Mesodermal cell (in vitro differentiated cells): ENCODE measurements around the gene ELL3.

Source experiments
- H3K27ac ChIP-seq: 2 replicates; pipeline ENCODE4 v1.7.0; 2013; ENCODE audit warnings: mild to moderate bottlenecking, low read depth, low read length, moderate library complexity; ENCODE audit not compliant: severe bottlenecking
- H3K36me3 ChIP-seq: 2 replicates; pipeline ENCODE4 v1.7.1; 2013; ENCODE audit warnings: mild to moderate bottlenecking, low read length, moderate library complexity; ENCODE audit not compliant: control insufficient read depth, insufficient read depth
- H3K4me1 ChIP-seq: one replicate; pipeline ENCODE4 v1.7.1; 2013; ENCODE audit warnings: mild to moderate bottlenecking, low read length; ENCODE audit not compliant: insufficient read depth, control insufficient read depth, poor library complexity, severe bottlenecking
- H3K4me3 ChIP-seq: 2 replicates; pipeline ENCODE4 v1.7.0; 2013; ENCODE audit warnings: low read length, control low read depth, mild to moderate bottlenecking; ENCODE audit not compliant: insufficient read depth, poor library complexity, severe bottlenecking; ENCODE audit errors: extremely low read depth
- H3K9me3 ChIP-seq: 2 replicates; pipeline ENCODE4 v1.7.1; 2013; ENCODE audit warnings: mild to moderate bottlenecking, low read length, moderate library complexity; ENCODE audit not compliant: control insufficient read depth
- WGBS, 2 experiments: methylation state at CpG; one replicate each; pipeline ENCODE4 v1.1.5; 2013; ENCODE audit warnings: missing lambda C conversion rate in 2 of 2; ENCODE audit not compliant: insufficient coverage in 2 of 2; 5-methylcytosine and 5-hydroxymethylcytosine counted together

Gene ELL3

DNA sequence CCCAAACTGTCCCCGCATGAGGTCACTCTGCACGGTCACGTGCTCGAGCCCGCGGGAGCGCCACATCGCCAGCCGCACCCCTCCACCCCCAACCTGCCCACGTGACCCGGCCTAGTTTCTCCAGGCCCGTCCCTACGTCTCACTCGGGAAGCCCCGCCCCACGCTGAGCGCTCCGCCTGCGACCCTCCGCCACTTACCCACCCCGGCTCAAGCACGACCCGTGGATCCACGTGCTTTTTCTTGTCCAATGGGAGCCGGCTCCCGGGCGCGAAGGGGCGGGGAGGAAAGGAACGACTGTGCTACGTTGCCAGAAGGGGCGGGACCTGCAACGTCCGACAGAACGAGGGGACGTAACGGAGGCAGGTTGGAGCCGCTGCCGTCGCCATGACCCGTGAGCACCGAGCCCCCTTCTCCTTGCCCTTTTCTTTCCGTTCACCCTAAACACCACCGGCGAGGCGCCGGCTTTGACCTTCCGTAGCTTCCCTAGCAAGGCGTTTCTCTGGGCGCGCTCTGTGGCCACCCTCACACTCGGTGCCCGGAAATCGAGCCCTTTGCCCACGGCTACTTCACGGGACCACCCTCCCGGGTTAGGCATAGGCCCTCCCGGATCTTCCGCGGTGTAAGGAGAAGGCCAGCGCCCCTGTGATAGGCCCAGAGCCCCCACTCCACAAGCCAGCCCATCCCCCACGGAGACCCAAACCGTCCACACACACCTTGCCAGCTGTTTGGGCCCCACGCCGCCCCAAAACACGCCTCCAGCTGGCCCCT lies 15.4 kb upstream of the ELL3 start, which contains the start of gene SERF2:
TSS of gene SERF2 (plus strand) at position 328 of the 768 bp plus-strand sequence. CDS start at position 385, 57 bp downstream.
- peak within 1 kb of the TSS; percentile 100 for H3K4me3 ChIP-seq

GRCh38 chr15:43789409-43789808 lies 12.6 kb upstream of the ELL3 start:
- 92 to 100% methylated on average over 1 to 2 of the region's 3 CpGs for WGBS, 2 experiments
- Histone ChIP-seq H3K27ac (no peak overlapping the region), H3K36me3 (peaks cover 17% of the 10 kb centered on the region), H3K9me3 (no peaks in the 10 kb centered on the region), H3K4me1 (peaks cover 10% of the 10 kb centered on the region), H3K4me3 (no peak overlapping the region)

More for the DNA sequence above, 15.4 kb upstream of the ELL3 start, which contains the start of gene SERF2:
- H3K36me3 ChIP-seq: peaks cover 43% of the 10 kb centered on the region
- peaks cover 38% of the 10 kb centered on the region for H3K4me1 ChIP-seq
- no peaks in the 10 kb centered on the region for H3K9me3 ChIP-seq
- peak within 1 kb of the TSS; percentile 97 for H3K27ac ChIP-seq
- 0% methylated on average over 38 to 59 of the region's 66 CpGs for WGBS, 2 experiments

DNA sequence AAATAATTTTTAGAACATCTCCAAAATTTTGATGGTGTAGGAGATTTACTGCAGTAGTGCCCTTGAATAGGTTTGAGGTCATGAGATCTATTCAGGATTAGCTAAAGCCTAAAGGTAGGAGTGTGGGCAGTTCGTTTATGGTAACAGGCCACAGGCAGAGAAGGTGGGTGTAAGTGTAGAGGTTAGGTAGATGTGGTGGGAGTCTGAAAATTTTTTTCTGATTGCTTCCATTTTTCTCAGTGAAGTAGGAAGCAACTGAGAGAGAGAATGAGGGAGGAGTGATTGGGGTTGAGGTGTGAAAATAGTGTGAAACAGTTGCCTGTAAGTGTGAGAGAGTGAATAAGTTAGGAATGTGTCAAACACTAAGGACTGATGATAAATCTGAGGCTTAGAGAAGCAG lies 2.2 kb upstream of the ELL3 start:
- Histone ChIP-seq H3K9me3 (no peaks in the 10 kb centered on the region), H3K4me1 (no peaks in the 10 kb centered on the region), H3K4me3 (no peak overlapping the region), H3K36me3 (peaks cover 3% of the 10 kb centered on the region), H3K27ac (no peak overlapping the region)
- WGBS, 2 experiments: 73 to 86% methylated on average over 1 of the region's 1 CpG

DNA sequence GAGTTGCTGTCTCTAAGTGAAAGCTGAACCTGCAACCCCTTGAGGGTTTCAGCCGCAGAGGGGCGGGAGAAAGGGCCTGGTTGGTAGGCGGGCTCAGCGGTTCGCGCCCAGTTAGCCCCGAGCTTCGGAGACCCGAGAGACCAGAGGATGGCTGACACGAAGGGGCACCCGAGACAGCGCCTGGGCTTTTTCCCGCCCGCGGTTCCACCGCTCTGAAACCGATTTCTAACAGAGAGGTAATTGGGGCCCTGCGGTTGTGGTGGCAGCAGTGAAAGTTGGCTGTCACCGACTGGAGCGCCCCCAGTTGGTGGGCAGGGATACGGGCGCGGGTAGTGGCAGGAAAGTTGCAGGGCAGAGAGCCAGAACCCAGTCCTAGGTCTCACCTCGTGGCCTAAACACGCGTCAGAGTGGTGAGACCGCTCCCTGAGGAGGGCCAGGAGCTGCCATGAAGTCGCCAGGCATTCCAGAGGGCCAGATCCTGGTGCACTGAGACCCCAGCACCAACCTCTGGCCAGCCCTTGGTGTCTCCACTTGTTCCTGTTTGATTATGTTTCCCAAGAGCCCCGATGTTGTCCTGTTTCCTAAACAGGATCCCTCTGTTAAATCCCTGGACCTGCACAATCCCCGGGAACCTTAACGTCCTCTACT lies 625 bp upstream of the ELL3 start:
- Histone ChIP-seq H3K4me1 (no peaks in the 10 kb centered on the region), H3K27ac (no peak overlapping the region), H3K36me3 (peaks cover 19% of the 10 kb centered on the region), H3K4me3 (peak overlapping the region; percentile 46), H3K9me3 (no peaks in the 10 kb centered on the region)
- 3 to 8% methylated on average over 11 to 31 of the region's 31 CpGs for WGBS, 2 experiments

DNA sequence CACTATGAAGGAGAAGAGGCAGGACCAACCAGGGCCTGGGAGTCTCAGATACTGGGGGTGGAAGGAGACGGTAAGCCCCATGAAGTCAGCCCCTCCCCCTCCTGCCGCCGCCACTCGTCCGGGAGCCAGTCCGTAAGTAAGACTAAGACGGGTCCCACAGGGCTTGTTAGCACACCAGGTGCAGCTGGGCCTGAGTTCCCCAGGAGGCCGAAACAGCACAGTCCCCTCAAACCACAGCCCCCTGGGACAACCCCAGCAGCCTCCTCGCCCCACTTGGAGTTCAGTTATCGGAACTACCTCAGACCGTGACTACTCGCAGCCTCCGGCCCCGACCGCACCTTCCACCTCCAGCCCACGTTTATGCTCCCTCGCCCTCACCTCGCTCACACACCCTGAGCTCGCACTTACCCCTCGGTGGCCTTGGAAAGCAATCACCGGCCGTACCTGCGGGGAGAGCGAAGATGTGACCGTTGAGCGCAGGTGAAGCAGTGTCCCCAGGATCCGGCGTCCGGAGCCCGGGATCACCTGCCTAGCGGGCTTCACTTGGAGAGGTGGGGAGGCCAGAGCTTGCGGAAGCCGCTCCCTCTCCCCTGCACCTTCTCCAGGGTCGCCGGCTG lies 557 bp downstream of the ELL3 start:
- 7 to 11% methylated on average over 30 of the region's 35 CpGs for WGBS, 2 experiments
- Histone ChIP-seq H3K4me3 (peak overlapping the region; percentile 46), H3K27ac (no peak overlapping the region), H3K36me3 (peaks cover 31% of the 10 kb centered on the region), H3K4me1 (no peaks in the 10 kb centered on the region), H3K9me3 (no peaks in the 10 kb centered on the region)

GRCh38 chr15:43775411-43775965 lies 1.3 kb downstream of the ELL3 start:
- WGBS, 2 experiments: no CpG with 5 or more reads among the region's 1 CpG
- no peak overlapping the region for H3K27ac ChIP-seq
- no peaks in the 10 kb centered on the region for H3K9me3 ChIP-seq
- no peak overlapping the region for H3K4me3 ChIP-seq
- H3K36me3 ChIP-seq: peaks cover 38% of the 10 kb centered on the region
- H3K4me1 ChIP-seq: no peaks in the 10 kb centered on the region

DNA sequence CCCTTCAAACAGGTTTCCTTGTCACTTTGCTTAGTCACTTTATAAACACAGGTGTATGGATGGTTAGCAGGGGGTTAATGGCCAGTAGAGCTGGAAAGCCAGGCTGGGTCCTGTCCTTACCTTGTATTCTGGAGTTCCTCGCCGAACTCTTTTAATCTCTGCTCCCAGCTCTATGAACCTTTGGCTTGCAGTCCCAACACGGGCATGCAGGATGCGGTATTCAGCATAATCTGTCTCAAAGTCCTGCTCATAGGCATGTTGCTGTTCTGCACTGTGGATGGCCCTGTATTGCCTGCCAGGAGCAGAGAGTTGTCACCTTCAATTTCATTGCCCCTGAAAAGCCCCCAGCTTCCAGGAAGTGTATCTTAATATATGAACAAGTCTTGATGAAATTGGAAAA lies 2.7 kb downstream of the ELL3 start:
- Histone ChIP-seq H3K36me3 (peaks cover 51% of the 10 kb centered on the region), H3K9me3 (no peaks in the 10 kb centered on the region), H3K27ac (no peak overlapping the region), H3K4me1 (no peaks in the 10 kb centered on the region), H3K4me3 (no peak overlapping the region)
- 89 to 98% methylated on average over 4 of the region's 4 CpGs for WGBS, 2 experiments

GRCh38 chr15:43772624-43773023 lies 4.1 kb downstream of the ELL3 start:
- Histone ChIP-seq H3K4me3 (no peak overlapping the region), H3K27ac (no peak overlapping the region), H3K9me3 (no peaks in the 10 kb centered on the region), H3K36me3 (peaks cover 65% of the 10 kb centered on the region), H3K4me1 (no peaks in the 10 kb centered on the region)

- Histone ChIP-seq H3K4me3 (no peak overlapping the region), H3K9me3 (no peaks in the 10 kb centered on the region), H3K36me3 (peaks cover 73% of the 10 kb centered on the region), H3K4me1 (no peaks in the 10 kb centered on the region), H3K27ac (no peak overlapping the region)
- WGBS, 2 experiments: 95 to 100% methylated on average over 2 of the region's 2 CpGs
Observed at GRCh38 chr15:43771816-43772215, 5.0 kb downstream of the ELL3 start.

GRCh38 chr15:43769584-43770228 lies 7.1 kb downstream of the ELL3 start:
- Histone ChIP-seq H3K36me3 (peaks cover 94% of the 10 kb centered on the region), H3K4me3 (no peak overlapping the region), H3K4me1 (no peaks in the 10 kb centered on the region), H3K9me3 (no peaks in the 10 kb centered on the region), H3K27ac (no peak overlapping the region)
- 67 to 77% methylated on average over 1 to 2 of the region's 5 CpGs for WGBS, 2 experiments
